GM21825 (cell line): ENCODE measurements around the gene KLHL22.
"Not testable (repeated sequence)": the region's sequence is repeated elsewhere in the genome, so short reads cannot be mapped to it uniquely, and the experiment has no call there.

ENCODE experiments used
- ATAC-seq: cut with Tn5 transposase; IDR thresholded peaks from one replicate; pipeline ENCODE4 v1.9.1; 2021; ENCODE audit warnings: mild to moderate bottlenecking, moderate library complexity; ENCODE audit not compliant: unreplicated experiment

The KLHL22 gene

GRCh38 chr22:20472629-20473442, 22.8 kb downstream of the KLHL22 start:
- no peak for ATAC-seq

- no peak for ATAC-seq
Measured at GRCh38 chr22:20471126-20471833, 24.3 kb downstream of the KLHL22 start.

- not testable (repeated sequence) for ATAC-seq
Measured at GRCh38 chr22:20470525-20470924, 25.1 kb downstream of the KLHL22 start.

- ATAC-seq: no peak
Measured at GRCh38 chr22:20469110-20469868, 26.3 kb downstream of the KLHL22 start.

GRCh38 chr22:20466659-20467379, 28.8 kb downstream of the KLHL22 start:
- ATAC-seq: no peak

- no peak for ATAC-seq
Measured at GRCh38 chr22:20465759-20466077, 29.9 kb downstream of the KLHL22 start.

- ATAC-seq: no peak
Measured at GRCh38 chr22:20464912-20465758, 30.5 kb downstream of the KLHL22 start.

- ATAC-seq: no peak
Measured at GRCh38 chr22:20464096-20464614, 31.4 kb downstream of the KLHL22 start.

- ATAC-seq: no peak
Measured at GRCh38 chr22:20463324-20464095, 32.1 kb downstream of the KLHL22 start.

- no peak for ATAC-seq
Measured at GRCh38 chr22:20459862-20460261, 35.7 kb downstream of the KLHL22 start.

GRCh38 chr22:20459152-20459542, 36.4 kb downstream of the KLHL22 start:
- no peak for ATAC-seq

- no peak for ATAC-seq
Measured at GRCh38 chr22:20458530-20459151, 37.0 kb downstream of the KLHL22 start.

- ATAC-seq: no peak
Measured at GRCh38 chr22:20457506-20458240, 37.9 kb downstream of the KLHL22 start.

- ATAC-seq: no peak
Measured at GRCh38 chr22:20456722-20457076, 38.9 kb downstream of the KLHL22 start.

- ATAC-seq: no peak
Measured at GRCh38 chr22:20456064-20456721, 39.4 kb downstream of the KLHL22 start.

- no peak for ATAC-seq
Measured at GRCh38 chr22:20455709-20456063, 39.9 kb downstream of the KLHL22 start.

- no peak for ATAC-seq
Measured at GRCh38 chr22:20453222-20453621, 42.4 kb downstream of the KLHL22 start.

GRCh38 chr22:20451920-20452319, 43.7 kb downstream of the KLHL22 start:
- ATAC-seq: no peak
